GM19238 (cell line): ENCODE measurements around the gene VASP.

ENCODE experiments used
- DNase-seq: peaks from one replicate; pipeline ENCODE4 v3.0.0; 2011; ENCODE audit warnings: low spot score; ENCODE audit not compliant: insufficient read length

The VASP gene

GRCh38 chr19:45506989-45507871 is at the start of gene VASP:
VASP (plus strand) TSS chr19:45507479; CDS start chr19:45507772, 293 bp downstream.
- DNase-seq = peak; percentile 87

DNA sequence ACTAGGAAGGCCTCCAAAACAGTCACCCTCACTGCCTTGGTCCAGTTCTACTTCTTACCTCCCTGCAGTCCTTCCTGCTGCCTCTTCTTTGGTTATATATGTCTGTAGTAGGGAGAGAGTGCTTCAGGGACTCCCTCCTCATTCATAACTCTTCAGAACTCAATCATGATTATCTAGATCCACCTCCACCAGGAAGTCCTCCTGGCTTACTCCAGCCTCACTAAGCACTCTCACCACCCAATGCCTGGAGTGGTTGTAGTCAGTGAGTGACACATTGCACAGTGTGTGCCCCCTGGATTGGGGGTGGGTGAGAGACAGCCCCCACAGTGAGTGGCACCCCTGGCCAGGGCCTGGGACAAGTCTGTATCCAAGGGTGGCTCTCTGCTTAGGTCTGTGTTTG is 49.5 kb upstream of the VASP start:
- no peak for DNase-seq

DNA sequence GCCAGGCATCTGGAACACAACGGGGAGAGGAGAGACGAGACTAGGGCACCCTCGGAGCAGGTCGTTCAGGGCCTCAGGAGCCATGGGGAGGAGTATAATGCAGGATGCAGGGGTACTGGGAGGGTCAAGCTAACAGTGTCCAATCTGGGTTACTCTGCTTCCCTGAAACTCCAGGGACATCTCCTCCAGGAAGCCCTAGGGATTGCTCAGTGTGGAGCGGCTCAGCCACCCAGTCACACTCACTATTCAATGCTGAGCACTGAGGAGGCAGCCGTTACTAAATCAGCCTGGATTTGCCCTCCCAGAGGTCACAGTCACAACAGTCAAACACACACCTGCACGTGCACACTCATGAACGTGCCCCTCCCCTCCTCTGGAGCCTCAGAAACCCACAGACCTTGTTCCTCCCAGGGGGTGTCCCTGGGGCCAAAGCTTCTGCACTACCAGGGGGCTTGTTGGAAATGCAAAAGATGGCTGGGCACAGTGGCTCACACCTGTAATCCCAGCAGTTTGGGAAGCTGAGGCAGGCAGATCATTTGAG is 46.4 kb upstream of the VASP start:
- DNase-seq = no peak

DNA sequence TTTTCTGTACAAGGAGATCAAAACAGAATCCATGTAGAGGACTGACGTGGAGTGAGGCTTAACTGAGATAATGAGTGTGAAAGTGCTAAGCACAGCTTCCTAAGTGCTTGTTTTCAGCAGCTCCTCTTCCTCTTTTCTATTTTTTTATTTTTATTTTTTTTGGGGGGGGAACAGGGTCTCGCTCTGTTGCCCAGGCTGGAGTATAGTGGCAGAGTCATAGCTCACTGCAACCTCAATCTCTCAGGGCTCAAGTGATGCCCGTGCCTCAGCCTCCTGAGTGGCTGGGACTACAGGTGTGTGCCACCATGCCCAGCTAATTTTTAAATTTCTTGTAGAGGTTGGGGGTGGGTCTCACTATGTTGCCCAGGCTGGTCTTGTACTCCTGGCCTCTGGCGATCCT is 45.1 kb upstream of the VASP start:
- no peak for DNase-seq

DNA sequence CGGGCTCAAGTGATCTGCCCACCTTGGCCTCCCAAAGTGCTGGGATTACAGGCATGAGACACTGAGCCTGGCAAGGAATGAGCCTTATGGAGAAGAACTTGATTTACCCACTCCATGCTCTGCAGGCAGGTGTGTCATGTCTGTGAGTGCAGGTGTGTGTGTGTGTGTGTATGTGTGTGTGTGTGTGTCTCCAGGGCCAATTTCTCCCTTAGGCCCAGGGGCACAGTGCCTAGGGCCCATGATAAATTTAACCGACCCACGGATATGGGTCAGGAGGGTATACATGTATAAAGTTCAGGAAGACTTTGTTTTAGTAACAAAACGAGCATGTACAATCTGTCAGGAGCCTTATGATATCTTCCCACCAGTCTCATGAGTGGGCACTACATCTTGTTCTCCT is 44.0 kb upstream of the VASP start:
- DNase-seq = no peak

GRCh38 chr19:45464274-45464673 is 43.0 kb upstream of the VASP start:
- DNase-seq = no peak

DNA sequence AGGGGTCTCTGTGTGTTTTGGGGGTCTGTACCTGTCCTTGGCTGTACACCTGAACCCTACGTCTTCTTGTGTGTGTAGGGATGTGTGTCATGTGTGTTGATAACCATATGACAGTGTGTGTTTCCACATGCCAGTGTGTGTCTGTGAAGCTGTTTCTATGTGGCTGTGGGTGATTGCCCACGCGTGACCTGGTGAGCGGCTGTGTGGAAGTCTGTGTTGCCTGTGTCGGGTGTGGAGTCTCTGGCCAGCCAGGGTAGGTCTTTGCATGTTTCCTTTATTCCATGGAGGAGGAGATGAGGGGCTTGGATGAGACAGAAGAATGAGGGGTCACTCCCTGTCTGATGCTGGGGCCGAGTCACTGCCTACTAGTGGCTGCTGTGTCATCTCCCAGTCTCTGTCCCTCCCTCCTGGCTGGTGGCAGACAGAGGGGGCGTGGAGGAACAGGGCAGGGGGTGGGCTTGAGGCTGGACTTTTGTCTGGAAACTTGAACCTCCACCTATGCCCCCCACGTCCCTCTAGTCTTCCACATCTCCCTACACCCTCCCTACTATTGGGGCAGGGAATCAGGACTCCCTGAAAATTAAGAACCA is 42.3 kb upstream of the VASP start:
- no peak for DNase-seq

- DNase-seq = no peak
Measured at GRCh38 chr19:45467115-45467455, 40.2 kb upstream of the VASP start.

DNA sequence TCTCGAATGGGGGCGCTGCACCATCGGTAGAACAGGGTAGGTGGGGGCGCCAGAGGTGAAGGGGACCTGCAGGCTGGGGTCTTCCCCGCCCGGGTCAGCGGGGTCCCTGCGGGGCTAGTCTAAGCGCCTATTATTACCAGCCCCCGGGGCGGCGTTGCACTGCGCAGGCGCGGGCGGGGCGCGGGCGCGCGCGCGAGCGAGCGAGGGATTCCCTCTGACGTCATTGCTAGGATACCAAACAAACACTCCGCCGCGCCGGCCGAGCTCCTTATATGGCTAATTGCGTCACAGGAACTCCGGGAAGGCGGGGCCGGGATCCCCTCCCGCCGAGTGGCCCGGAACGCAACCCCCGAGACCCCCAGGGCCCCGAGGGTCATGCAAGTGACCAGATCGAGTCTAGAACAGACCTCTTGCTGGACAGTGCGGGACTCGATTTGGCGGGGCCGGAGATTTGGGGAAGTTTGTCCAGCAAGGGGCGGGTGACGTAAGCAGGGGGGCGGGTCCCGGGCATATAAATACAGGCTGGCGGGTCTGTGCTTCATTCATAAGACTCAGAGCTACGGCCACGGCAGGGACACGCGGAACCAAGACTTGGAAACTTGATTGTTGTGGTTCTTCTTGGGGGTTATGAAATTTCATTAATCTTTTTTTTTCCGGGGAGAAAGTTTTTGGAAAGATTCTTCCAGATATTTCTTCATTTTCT is 39.7 kb upstream of the VASP start, which contains the start of gene FOSB:
FOSB (plus strand) TSS at position 541 of the 703 bp plus-strand sequence. CDS start 591 bp downstream, outside the sequence.
- peak; percentile 84 for DNase-seq

DNA sequence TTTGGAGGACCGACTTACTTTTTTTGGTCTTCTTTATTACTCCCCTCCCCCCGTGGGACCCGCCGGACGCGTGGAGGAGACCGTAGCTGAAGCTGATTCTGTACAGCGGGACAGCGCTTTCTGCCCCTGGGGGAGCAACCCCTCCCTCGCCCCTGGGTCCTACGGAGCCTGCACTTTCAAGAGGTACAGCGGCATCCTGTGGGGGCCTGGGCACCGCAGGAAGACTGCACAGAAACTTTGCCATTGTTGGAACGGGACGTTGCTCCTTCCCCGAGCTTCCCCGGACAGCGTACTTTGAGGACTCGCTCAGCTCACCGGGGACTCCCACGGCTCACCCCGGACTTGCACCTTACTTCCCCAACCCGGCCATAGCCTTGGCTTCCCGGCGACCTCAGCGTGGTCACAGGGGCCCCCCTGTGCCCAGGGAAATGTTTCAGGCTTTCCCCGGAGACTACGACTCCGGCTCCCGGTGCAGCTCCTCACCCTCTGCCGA is 39.1 kb upstream of the VASP start:
- DNase-seq = no peak

GRCh38 chr19:45468803-45469131 is 38.5 kb upstream of the VASP start:
- no peak for DNase-seq

- DNase-seq = peak; percentile 92
Measured at GRCh38 chr19:45469132-45469944, 37.9 kb upstream of the VASP start.

DNA sequence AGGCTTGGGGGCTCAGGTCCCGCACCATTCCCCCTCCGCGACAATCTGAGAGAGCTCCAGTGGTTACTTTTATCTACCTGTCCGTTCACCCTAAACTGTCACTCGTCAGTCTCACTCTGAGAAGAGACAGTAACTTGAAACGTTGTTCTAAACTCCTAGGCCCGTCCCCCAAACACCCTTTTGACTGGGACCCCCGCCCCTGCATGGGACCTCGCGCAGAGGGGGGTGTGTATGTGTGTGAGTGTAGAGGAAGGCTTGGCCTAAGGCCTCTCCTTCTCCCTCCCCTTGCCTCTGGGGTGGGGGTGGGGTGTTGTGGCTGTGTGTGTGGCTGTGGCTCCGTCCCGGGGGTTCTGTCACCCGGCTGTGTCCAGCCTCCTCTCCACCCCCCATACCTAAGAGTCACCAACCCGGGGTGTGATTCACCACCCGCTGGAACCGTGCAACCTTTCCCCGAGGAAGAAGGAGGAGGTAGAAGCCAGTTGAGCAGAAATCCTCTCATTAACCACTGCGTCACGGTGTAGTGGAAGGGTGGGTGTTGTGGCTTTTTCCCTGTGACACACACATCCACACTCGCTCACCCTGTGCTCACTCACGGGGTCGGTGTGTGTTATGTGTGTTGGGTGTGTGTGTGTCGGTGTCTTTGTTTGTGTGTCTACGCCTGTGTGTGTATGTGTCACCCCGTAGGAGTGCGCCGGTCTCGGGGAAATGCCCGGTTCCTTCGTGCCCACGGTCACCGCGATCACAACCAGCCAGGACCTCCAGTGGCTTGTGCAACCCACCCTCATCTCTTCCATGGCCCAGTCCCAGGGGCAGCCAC is 37.1 kb upstream of the VASP start:
- no peak for DNase-seq

DNA sequence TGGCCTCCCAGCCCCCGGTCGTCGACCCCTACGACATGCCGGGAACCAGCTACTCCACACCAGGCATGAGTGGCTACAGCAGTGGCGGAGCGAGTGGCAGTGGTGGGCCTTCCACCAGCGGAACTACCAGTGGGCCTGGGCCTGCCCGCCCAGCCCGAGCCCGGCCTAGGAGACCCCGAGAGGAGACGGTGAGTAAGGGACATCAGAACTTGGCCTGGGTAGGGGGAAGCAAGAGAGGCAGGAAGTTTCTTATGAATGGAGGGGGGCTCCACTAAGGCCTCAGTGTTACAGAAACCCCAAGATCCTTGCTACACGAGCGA is 36.6 kb upstream of the VASP start:
- no peak for DNase-seq

DNA sequence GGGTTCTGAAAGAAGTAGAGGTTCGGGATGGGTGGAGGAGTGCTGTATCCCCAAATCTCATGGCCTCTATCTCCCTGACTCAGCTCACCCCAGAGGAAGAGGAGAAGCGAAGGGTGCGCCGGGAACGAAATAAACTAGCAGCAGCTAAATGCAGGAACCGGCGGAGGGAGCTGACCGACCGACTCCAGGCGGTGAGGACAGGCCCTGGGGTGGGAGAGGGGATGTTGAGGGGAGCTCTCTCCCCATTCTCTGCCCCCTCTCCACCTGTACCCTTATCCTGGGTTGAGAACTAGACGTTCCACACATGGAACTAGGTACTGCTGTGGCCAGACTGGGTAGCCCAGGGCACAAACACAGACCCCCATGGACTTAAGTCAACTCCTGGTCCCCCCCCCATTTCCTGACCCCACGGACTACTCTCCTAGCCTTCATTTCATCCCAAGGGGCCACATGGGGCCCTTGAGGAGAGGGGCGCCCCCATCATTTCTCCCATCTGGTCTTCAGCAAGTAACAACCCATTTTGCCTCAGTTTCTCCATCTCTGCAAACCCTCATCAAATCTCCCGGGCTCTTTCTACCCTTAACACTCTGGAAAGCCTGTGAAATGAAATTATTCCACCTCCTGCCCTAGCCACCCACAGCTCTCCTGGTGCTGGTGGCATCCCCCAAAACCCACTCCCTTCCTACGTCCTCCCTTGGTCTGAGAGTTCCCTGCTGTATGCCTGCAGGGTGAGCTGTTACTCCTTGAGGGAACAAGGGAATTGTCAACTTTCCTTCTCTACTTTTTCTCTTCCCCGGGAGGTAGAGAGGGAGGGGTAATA is 36.0 kb upstream of the VASP start:
- DNase-seq = no peak

DNA sequence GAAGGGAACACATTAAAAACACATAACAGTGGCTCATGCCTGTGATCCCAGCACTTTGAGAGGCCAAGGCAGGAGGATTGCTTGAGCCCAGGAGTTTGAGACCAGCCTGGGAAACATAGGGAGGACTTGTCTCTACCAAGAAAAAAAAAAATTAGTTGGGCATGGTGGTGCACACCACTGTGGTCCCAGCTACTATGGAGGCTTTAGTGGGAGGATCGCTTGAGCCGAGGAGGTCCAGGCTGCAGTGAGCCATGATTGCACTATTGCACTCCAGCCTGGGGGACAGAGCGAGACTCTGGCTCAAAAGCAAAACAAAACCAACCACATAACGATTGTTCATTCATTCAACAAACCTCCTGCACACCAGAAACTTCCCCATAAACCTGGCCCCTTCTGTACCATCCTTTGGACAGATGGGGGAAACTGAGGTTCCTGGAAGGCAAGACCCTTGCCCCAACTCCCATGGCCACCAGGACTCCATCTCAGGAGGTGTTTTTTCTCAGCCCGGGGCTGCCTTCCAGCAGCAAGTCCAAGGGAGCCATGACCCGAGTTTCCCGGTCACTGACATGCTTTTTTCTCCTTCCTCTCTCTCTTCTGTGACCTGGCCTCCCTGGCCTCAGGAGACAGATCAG is 35.2 kb upstream of the VASP start:
- no peak for DNase-seq

DNA sequence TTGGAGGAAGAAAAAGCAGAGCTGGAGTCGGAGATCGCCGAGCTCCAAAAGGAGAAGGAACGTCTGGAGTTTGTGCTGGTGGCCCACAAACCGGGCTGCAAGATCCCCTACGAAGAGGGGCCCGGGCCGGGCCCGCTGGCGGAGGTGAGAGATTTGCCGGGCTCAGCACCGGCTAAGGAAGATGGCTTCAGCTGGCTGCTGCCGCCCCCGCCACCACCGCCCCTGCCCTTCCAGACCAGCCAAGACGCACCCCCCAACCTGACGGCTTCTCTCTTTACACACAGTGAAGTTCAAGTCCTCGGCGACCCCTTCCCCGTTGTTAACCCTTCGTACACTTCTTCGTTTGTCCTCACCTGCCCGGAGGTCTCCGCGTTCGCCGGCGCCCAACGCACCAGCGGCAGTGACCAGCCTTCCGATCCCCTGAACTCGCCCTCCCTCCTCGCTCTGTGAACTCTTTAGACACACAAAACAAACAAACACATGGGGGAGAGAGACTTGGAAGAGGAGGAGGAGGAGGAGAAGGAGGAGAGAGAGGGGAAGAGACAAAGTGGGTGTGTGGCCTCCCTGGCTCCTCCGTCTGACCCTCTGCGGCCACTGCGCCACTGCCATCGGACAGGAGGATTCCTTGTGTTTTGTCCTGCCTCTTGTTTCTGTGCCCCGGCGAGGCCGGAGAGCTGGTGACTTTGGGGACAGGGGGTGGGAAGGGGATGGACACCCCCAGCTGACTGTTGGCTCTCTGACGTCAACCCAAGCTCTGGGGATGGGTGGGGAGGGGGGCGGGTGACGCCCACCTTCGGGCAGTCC is 34.5 kb upstream of the VASP start:
- no peak for DNase-seq

DNA sequence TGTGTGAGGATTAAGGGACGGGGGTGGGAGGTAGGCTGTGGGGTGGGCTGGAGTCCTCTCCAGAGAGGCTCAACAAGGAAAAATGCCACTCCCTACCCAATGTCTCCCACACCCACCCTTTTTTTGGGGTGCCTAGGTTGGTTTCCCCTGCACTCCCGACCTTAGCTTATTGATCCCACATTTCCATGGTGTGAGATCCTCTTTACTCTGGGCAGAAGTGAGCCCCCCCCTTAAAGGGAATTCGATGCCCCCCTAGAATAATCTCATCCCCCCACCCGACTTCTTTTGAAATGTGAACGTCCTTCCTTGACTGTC is 34.0 kb upstream of the VASP start:
- DNase-seq = no peak
